HFFc6 (cell line): ENCODE results near the gene RC3H2. TPM values are rescaled to one million over a fixed set of nuclear protein-coding genes. Genes with fewer than 3 reads are reported as not detected.

Experiments
- DNase-seq: peaks from one replicate; pipeline ENCODE4 v3.0.0-alpha.2; 2018
- H3K27ac Mint-ChIP-seq: 2 replicates; pipeline ENCODE4 v1.8.0; 2020; ENCODE audit warnings: mild to moderate bottlenecking, mixed read lengths
- H3K27me3 Mint-ChIP-seq: 2 replicates; pipeline ENCODE4 v1.8.0; 2021; ENCODE audit warnings: mild to moderate bottlenecking, moderate library complexity, mixed read lengths; ENCODE audit not compliant: insufficient read depth
- H3K36me3 Mint-ChIP-seq: 2 replicates; pipeline ENCODE4 v1.8.0; 2021; ENCODE audit warnings: low read depth, mixed read lengths
- H3K4me1 Mint-ChIP-seq: 2 replicates; pipeline ENCODE4 v1.8.0; 2020; ENCODE audit warnings: low read depth, mixed read lengths
- H3K4me3 Mint-ChIP-seq: 2 replicates; pipeline ENCODE4 v1.8.0; 2020; ENCODE audit warnings: mild to moderate bottlenecking, moderate library complexity, mixed read lengths
- H3K9me3 Mint-ChIP-seq: 2 replicates; pipeline ENCODE4 v1.8.0; 2020; ENCODE audit warnings: mild to moderate bottlenecking, mixed read lengths
- CTCF ChIP-seq: fragments of 200-600 bp; sonication (generic); IDR thresholded peaks from 2 replicates; pipeline ENCODE4 v1.5.0; 2021; ENCODE audit warnings: antibody characterized with exemption, mild to moderate bottlenecking
- total RNA-seq, 6 experiments: library from RNA; stranded (reverse); fragmentation: NEBNext Ultra II Directional; extraction: Animal tissue kit (Norgen Biotek cat#: 25700); gene quantifications; 2 replicates in 1 of 6; 3 replicates in 5 of 6; pipeline ENCODE4 v1.2.3, GENCODE V29; 2021

Gene RC3H2
- total RNA-seq, 6 experiments from 2014 or later = 38.8 to 46.1 (median 41.5) TPM

- H3K4me1 Mint-ChIP-seq = no peaks in the 10 kb centered on the region; the same call in 1 of the 2 replicates
Measured at GRCh38 chr9:122800066-122801060, 104.8 kb downstream of the RC3H2 start, which contains the start of gene OR1K1. OR1K1 (plus strand) TSS chr9:122800123; CDS start chr9:122800123, 0 bp downstream.

DNA sequence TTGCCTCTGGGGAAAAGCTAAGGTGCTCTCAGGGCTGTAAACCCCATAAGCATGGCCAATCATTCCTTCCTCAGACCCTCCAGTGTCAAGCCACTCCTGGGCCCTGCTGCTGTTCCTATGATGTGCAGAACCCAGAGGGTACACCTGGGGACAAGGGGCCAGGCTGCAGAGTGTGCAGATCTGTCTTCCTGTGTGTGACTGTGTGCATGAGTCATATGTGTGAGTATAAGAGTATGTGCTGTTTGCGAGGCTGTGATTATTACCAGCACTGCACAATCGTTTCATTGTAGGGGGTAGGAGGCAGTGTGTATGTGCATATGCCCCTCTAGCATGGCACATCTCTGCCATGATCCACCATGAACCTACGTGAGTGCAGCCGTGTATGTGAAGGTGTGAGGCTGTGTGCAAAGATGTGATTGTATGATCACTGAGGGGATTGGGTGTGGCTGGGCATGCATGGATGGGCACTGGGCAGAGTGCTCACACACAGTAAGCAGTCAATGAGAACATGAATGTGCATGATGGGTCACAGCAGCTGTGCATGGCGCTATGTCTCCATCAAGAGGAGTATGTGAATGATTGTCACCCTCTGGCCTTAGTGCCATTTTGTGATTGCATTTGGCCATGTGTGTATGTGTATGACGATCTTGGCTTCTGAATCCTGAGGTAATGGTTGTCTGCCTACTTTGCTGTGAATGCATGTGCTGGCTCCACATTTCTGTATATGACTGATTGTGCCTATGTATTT, 107.7 kb downstream of the RC3H2 start:
- Mint-ChIP-seq H3K4me3 (no peak overlapping the region), H3K9me3 (no peaks in the 10 kb centered on the region), H3K27me3 (peaks cover 9% of the 10 kb centered on the region; the same call in 1 of the 2 replicates), H3K27ac (no peak overlapping the region), H3K4me1 (no peaks in the 10 kb centered on the region; the same call in 1 of the 2 replicates), H3K36me3 (no peaks in the 10 kb centered on the region)
- TF ChIP-seq CTCF = no peak
- DNase-seq = no peak

More at GRCh38 chr9:122800066-122801060, 104.8 kb downstream of the RC3H2 start, which contains the start of gene OR1K1:
- H3K36me3 Mint-ChIP-seq = no peaks in the 10 kb centered on the region
- H3K4me3 Mint-ChIP-seq = peak within 1 kb of the TSS; percentile 5; the same call in 1 of the 2 replicates
- H3K9me3 Mint-ChIP-seq = no peaks in the 10 kb centered on the region
- no peak for DNase-seq
- TF ChIP-seq CTCF = no peak
- no peak within 1 kb of the TSS for H3K27ac Mint-ChIP-seq
- peaks cover 4% of the 10 kb centered on the region for H3K27me3 Mint-ChIP-seq

Other genes with a start within 250 kb of the RC3H2 start
- gene OR1B1, start 247.7 kb downstream of the RC3H2 start, total RNA-seq = not detected
- gene OR1L1, start 243.6 kb downstream of the RC3H2 start, total RNA-seq = not detected
- not detected for gene OR1L3, start 230.2 kb downstream of the RC3H2 start, total RNA-seq
- not detected for gene OR1L4, start 181.4 kb downstream of the RC3H2 start, total RNA-seq
- not detected for gene OR1L6, start 163.1 kb downstream of the RC3H2 start, total RNA-seq
- gene OR5C1, start 116.4 kb downstream of the RC3H2 start, total RNA-seq = not detected
- not detected for gene OR1K1, start 105.2 kb downstream of the RC3H2 start, total RNA-seq
- 10 to 100 TPM; 17.3 to 23.0 (median 21.4) TPM for gene PDCL, start 76.8 kb downstream of the RC3H2 start, total RNA-seq
- 1 to 10 TPM; 7.4 to 8.5 (median 8.2) TPM for gene ZBTB6, start 8.0 kb upstream of the RC3H2 start, total RNA-seq
- 1 to 10 TPM; 4.1 to 5.6 (median 4.6) TPM for gene ZBTB26, start 26.2 kb upstream of the RC3H2 start, total RNA-seq
- 10 to 100 TPM; 29.0 to 39.3 (median 33.9) TPM for gene RABGAP1, start 35.7 kb upstream of the RC3H2 start, total RNA-seq
- gene GPR21, start 128.3 kb upstream of the RC3H2 start, total RNA-seq = under 1 TPM in 1 of 6 experiments, not detected in 5; 0.26 TPM